Type B pancreatic cell (in vitro differentiated cells): ENCODE data around the gene ALDH1A1. TPM values are rescaled to one million over a fixed set of nuclear protein-coding genes. Genes with fewer than 3 reads are reported as not detected.
A peak's percentile ranks its signal among the peaks of the same experiment; 100 is the strongest.

ENCODE experiments used
- DNase-seq: peaks from one replicate; pipeline ENCODE4 v3.0.0; 2021; ENCODE audit warnings: mixed read lengths; ENCODE audit not compliant: unreplicated experiment; ENCODE audit errors: extremely low spot score
- H3K27ac Mint-ChIP-seq: 2 replicates; pipeline ENCODE4 v1.8.0; 2021; ENCODE audit warnings: mild to moderate bottlenecking, mixed read lengths
- H3K27me3 Mint-ChIP-seq: 2 replicates; pipeline ENCODE4 v1.8.0; 2021; ENCODE audit warnings: mixed read lengths
- H3K36me3 Mint-ChIP-seq: 2 replicates; pipeline ENCODE4 v1.8.0; 2021; ENCODE audit warnings: mixed read lengths
- H3K4me1 Mint-ChIP-seq: one replicate; pipeline ENCODE4 v1.8.0; 2021; ENCODE audit warnings: mixed read lengths; ENCODE audit not compliant: unreplicated experiment
- H3K4me3 Mint-ChIP-seq: 2 replicates; pipeline ENCODE4 v1.8.0; 2021; ENCODE audit warnings: mild to moderate bottlenecking, mixed read lengths
- H3K9me3 Mint-ChIP-seq: 2 replicates; pipeline ENCODE4 v1.8.0; 2021; ENCODE audit warnings: mixed read lengths
- total RNA-seq: library from RNA; stranded (reverse); gene quantifications from 2 replicates; pipeline ENCODE4 v1.2.1, GENCODE V29; 2021; ENCODE audit warnings: low replicate concordance
- TF ChIP-seq, protein P1 (sequence below): fragments of 200-600 bp; sonication (generic); conservative IDR thresholded peaks from 2 replicates; pipeline ENCODE4 v1.5.0; 2021; ENCODE audit warnings: antibody characterized with exemption, mild to moderate bottlenecking

Gene ALDH1A1
- total RNA-seq, 1 donor from 2014 or later: 242 TPM

DNA sequence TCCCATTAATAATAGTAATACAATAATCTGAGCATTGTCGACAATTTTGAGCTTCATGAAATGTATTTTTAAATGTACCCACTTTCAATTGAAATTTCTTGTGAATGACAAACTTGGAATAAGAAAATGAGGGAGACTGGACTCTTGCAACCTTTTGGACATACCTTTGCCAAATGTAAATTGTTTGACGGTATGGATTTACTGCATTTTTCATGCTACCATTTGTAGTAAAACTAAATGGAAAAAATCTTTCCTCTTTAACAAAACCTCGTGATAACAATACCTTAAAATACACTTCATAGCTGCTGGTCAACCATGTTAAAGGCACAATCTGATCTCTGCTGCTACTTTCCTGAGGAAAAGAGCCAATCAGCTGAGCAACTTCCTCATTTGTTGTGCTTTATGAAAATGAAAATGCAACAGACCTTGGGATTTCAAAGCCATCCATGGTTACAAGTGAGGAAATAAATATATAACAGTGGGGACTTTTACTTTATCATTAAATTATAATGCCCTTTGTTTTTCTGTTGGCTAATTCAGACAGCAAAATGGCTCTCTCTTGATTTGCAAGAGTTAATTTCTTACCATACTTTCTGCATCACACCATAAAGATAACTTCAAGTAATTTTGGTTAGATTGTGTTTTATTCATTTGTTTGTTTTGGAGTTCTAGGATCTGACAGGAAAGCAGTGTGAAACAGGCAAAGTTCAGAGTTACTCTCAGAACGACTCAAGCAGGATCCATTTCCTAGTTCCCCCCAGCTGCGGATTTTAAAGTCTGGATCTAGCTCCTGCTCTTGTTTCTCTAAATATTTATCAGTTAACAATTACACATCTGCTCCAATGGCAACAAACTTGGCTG is 1.1 kb downstream of the ALDH1A1 start:
- TF ChIP-seq, protein P1, sequence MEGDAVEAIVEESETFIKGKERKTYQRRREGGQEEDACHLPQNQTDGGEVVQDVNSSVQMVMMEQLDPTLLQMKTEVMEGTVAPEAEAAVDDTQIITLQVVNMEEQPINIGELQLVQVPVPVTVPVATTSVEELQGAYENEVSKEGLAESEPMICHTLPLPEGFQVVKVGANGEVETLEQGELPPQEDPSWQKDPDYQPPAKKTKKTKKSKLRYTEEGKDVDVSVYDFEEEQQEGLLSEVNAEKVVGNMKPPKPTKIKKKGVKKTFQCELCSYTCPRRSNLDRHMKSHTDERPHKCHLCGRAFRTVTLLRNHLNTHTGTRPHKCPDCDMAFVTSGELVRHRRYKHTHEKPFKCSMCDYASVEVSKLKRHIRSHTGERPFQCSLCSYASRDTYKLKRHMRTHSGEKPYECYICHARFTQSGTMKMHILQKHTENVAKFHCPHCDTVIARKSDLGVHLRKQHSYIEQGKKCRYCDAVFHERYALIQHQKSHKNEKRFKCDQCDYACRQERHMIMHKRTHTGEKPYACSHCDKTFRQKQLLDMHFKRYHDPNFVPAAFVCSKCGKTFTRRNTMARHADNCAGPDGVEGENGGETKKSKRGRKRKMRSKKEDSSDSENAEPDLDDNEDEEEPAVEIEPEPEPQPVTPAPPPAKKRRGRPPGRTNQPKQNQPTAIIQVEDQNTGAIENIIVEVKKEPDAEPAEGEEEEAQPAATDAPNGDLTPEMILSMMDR: no peak
- no peak for DNase-seq
- no peaks in the 10 kb centered on the region for H3K9me3 Mint-ChIP-seq
- H3K27me3 Mint-ChIP-seq: peaks cover 6% of the 10 kb centered on the region
- H3K27ac Mint-ChIP-seq: peak overlapping the region; percentile 10
- no peaks in the 10 kb centered on the region for H3K36me3 Mint-ChIP-seq
- H3K4me1 Mint-ChIP-seq: peaks cover 7% of the 10 kb centered on the region
- peak overlapping the region; percentile 84 for H3K4me3 Mint-ChIP-seq

GRCh38 chr9:72950875-72951442 is 1.9 kb downstream of the ALDH1A1 start:
- DNase-seq: no peak
- Mint-ChIP-seq H3K9me3 (no peaks in the 10 kb centered on the region), H3K27ac (no peak overlapping the region)

DNA sequence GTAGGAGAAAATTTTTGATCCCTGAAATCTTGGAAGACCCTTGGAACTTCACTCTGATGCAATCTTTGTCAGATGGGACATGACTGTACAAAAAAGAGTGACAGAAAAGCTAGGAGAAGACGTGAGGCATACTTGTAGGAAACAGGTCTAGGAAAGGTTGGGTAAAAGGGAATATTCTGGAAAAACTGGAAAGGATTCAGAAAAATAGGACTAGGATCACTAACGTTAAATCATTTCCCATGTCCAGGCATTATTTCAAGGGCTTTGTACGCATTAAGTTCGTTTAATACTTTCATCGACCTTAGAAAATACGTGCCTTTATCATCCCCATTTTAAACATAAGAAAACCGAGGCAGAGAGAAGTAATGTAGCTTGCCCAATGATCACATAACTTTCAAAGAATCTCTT is 2.9 kb downstream of the ALDH1A1 start:
- Mint-ChIP-seq H3K4me3 (peak overlapping the region; percentile 83), H3K27ac (no peak overlapping the region), H3K4me1 (peaks cover 19% of the 10 kb centered on the region), H3K36me3 (no peaks in the 10 kb centered on the region), H3K9me3 (no peaks in the 10 kb centered on the region), H3K27me3 (peaks cover 6% of the 10 kb centered on the region)
- DNase-seq: no peak
- TF ChIP-seq, protein P1: no peak

More at GRCh38 chr9:72950875-72951442, 1.9 kb downstream of the ALDH1A1 start:
- TF ChIP-seq, protein P1: no peak
- H3K27me3 Mint-ChIP-seq: peaks cover 6% of the 10 kb centered on the region
- peaks cover 13% of the 10 kb centered on the region for H3K4me1 Mint-ChIP-seq
- peak overlapping the region; percentile 83 for H3K4me3 Mint-ChIP-seq
- no peaks in the 10 kb centered on the region for H3K36me3 Mint-ChIP-seq

DNA sequence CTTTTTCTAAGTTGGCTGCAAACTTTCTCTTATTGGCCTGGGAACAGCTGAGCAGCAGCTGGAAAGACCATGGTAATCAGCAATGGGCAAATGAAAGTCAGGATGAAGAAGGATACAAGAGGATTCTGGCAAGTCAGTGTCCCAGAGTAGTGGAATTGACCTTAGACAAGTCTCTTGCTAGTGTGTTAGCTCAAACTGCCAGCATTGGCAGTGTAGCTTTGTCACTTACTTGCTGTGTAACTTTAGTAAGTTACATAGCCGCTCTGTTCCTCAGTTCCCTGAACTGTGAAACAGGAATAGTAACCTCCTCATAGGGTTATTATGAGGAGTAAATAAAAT is 3.6 kb downstream of the ALDH1A1 start:
- TF ChIP-seq, protein P1: no peak
- Mint-ChIP-seq H3K27me3 (peaks cover 6% of the 10 kb centered on the region), H3K9me3 (no peaks in the 10 kb centered on the region), H3K36me3 (no peaks in the 10 kb centered on the region), H3K27ac (peak overlapping the region; percentile 48), H3K4me3 (peak overlapping the region; percentile 62), H3K4me1 (peaks cover 16% of the 10 kb centered on the region)
- DNase-seq: no peak

DNA sequence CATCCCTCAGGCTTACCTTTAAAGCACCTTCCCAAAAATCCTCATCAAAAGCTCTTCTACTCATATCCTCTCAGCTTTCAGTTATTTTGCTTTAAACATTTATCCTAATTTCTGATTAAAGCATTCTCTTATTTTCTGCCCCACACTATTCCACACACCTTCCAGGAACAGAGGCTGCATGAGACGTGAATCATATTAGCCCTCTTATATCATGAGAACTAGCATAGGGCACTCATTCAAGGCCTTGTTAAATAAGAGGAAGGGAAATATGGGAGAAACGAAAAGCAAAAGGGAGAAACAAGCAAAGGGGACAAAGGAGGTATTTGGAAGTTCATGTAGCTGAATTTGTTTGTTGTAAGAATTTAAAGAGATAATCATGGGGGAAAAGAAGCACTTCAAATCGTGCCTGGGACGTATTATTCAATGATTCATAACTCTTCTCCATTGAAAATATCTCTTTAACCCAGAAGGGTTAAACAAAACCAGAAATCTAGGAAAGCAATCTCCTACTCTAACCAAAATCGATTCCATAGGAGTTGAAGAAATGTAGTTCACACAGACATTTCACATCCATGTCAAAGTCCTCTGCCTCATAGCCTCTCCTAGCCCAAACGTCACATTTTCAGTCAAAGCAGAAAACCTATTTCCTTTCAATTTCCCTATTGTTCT is 4.1 kb downstream of the ALDH1A1 start:
- peaks cover 18% of the 10 kb centered on the region for H3K4me1 Mint-ChIP-seq
- peak overlapping the region; percentile 62 for H3K4me3 Mint-ChIP-seq
- no peak for DNase-seq
- H3K9me3 Mint-ChIP-seq: no peaks in the 10 kb centered on the region
- H3K36me3 Mint-ChIP-seq: no peaks in the 10 kb centered on the region
- TF ChIP-seq, protein P1: no peak
- peaks cover 6% of the 10 kb centered on the region for H3K27me3 Mint-ChIP-seq
- H3K27ac Mint-ChIP-seq: peak overlapping the region; percentile 48
